Measurements from ENCODE around the gene BRIP1. TPM values are rescaled to one million over a fixed set of nuclear protein-coding genes. Genes with fewer than 3 reads are reported as not detected.

BRIP1 gene
- total RNA-seq, 2 experiments from 2014 or later, result 1.0 to 1.9 TPM

DNA sequence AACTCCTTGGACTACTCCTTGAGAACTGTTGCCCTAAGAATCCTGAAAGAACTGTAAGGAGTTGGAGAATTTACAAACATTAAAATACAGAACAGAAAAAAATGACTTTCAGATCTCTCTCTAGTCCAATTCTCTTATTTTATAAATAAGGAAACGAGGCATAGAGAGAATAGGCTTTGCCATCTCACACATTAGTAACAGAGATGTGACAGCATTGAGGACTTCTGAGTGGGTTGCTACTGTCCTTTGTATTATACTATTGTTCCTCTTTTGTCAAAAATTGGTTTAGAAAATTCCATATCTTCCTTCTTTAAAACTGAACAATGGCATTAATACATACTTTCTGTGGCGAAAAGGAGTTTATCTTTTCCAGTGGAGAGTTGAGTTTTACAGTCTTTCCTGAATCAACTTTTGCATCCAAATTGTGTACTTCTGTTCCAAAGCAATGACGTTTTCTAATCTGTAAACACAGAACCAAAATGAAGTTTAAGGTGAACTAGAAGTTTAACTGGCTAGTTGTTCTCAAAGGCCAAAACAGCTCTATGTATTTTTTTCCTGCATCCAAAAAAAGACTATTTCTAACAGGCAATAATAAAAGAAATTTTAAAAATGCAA, 16.5 kb downstream of the BRIP1 start:
- H3K36me3 Mint-ChIP-seq (ENCODE audit: low read depth), result no peaks in the 10 kb centered on the region
- no peak overlapping the region for H3K4me3 Mint-ChIP-seq
- Histone ChIP-seq H3K27me3 (ENCODE audit: control insufficient read depth in 1 of 2, insufficient read depth in 2 of 2, low read length in 2 of 2) (no peaks in the 10 kb centered on the region), H3K4me3 (ENCODE audit: low read length) (no peak overlapping the region), H3K4me1 (ENCODE audit: insufficient read depth, low read length) (no peaks in the 10 kb centered on the region), H3K27ac (ENCODE audit: low read depth in 1 of 2, low read length in 2 of 2) (no peak overlapping the region), H3K36me3 (ENCODE audit: insufficient read depth, low read length) (no peaks in the 10 kb centered on the region), H3K9me3 (ENCODE audit: control insufficient read depth in 1 of 2, insufficient read depth in 1 of 2, low read length in 2 of 2) (no peaks in the 10 kb centered on the region)
- DNase-seq, result no peak
- POLR2A ChIA-PET, result no interaction called here
- H3K27ac Mint-ChIP-seq, result no peak overlapping the region
- TF ChIP-seq, protein P1, sequence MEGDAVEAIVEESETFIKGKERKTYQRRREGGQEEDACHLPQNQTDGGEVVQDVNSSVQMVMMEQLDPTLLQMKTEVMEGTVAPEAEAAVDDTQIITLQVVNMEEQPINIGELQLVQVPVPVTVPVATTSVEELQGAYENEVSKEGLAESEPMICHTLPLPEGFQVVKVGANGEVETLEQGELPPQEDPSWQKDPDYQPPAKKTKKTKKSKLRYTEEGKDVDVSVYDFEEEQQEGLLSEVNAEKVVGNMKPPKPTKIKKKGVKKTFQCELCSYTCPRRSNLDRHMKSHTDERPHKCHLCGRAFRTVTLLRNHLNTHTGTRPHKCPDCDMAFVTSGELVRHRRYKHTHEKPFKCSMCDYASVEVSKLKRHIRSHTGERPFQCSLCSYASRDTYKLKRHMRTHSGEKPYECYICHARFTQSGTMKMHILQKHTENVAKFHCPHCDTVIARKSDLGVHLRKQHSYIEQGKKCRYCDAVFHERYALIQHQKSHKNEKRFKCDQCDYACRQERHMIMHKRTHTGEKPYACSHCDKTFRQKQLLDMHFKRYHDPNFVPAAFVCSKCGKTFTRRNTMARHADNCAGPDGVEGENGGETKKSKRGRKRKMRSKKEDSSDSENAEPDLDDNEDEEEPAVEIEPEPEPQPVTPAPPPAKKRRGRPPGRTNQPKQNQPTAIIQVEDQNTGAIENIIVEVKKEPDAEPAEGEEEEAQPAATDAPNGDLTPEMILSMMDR (IDR thresholded peaks at IDR 0.05), result no peak
- CTCF ChIA-PET, result no interaction called here
- ATAC-seq (ENCODE audit: poor library complexity), result no peak
- H3K27me3 Mint-ChIP-seq, result no peaks in the 10 kb centered on the region
- H3K9me3 Mint-ChIP-seq, result no peaks in the 10 kb centered on the region
- intact Hi-C loops (cut with DNase I, micrococcal nuclease), result no loop called here
- H3K4me1 Mint-ChIP-seq (ENCODE audit: low read depth), result no peaks in the 10 kb centered on the region

GRCh38 chr17:61846088-61846487, 17.2 kb downstream of the BRIP1 start:
- H3K27ac Mint-ChIP-seq, result no peak overlapping the region
- no peaks in the 10 kb centered on the region for H3K9me3 ChIP-seq (ENCODE audit: control insufficient read depth in 1 of 2, insufficient read depth in 1 of 2, low read length in 2 of 2)
- H3K4me3 Mint-ChIP-seq, result no peak overlapping the region
- intact Hi-C loops (cut with DNase I, micrococcal nuclease), result no loop called here
- H3K4me3 ChIP-seq (ENCODE audit: low read length), result no peak overlapping the region
- ATAC-seq (ENCODE audit: poor library complexity) (no peak), DNase-seq (no peak)
- no peaks in the 10 kb centered on the region for H3K36me3 Mint-ChIP-seq (ENCODE audit: low read depth)
- no peaks in the 10 kb centered on the region for H3K27me3 Mint-ChIP-seq
- TF ChIP-seq, protein P1 (IDR thresholded peaks at IDR 0.05), result no peak
- H3K4me1 Mint-ChIP-seq (ENCODE audit: low read depth), result no peaks in the 10 kb centered on the region
- no peak overlapping the region for H3K27ac ChIP-seq (ENCODE audit: low read depth in 1 of 2, low read length in 2 of 2)
- H3K9me3 Mint-ChIP-seq, result no peaks in the 10 kb centered on the region
- no peaks in the 10 kb centered on the region for H3K4me1 ChIP-seq (ENCODE audit: insufficient read depth, low read length)
- ChIA-PET POLR2A (no interaction called here), CTCF (no interaction called here)
- H3K27me3 ChIP-seq (ENCODE audit: control insufficient read depth in 1 of 2, insufficient read depth in 2 of 2, low read length in 2 of 2), result no peaks in the 10 kb centered on the region
- H3K36me3 ChIP-seq (ENCODE audit: insufficient read depth, low read length), result no peaks in the 10 kb centered on the region

DNA sequence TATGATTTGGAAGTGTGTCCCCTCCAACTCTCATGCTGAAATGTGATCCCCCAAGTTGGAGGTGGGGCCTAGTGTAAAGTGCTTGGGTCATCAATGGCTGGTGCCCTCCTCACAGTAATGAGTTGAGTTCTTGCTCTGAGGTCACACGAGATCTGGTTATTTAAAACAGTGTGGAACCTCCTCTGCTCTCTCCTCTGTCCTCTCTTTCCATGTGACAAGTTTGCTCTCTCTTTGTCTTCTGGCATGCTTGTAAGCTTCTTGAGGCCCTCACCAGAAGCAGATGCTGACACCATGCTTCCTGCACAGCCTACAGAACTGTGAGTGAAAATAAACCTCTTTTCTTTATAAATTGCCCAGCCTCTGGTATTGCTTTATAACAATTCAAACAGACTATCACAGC, 19.9 kb downstream of the BRIP1 start:
- DNase-seq, result no peak
- Histone ChIP-seq H3K9me3 (ENCODE audit: control insufficient read depth in 1 of 2, insufficient read depth in 1 of 2, low read length in 2 of 2) (no peaks in the 10 kb centered on the region), H3K27me3 (ENCODE audit: control insufficient read depth in 1 of 2, insufficient read depth in 2 of 2, low read length in 2 of 2) (no peaks in the 10 kb centered on the region), H3K27ac (ENCODE audit: low read depth in 1 of 2, low read length in 2 of 2) (no peak overlapping the region), H3K36me3 (ENCODE audit: insufficient read depth, low read length) (no peaks in the 10 kb centered on the region), H3K4me1 (ENCODE audit: insufficient read depth, low read length) (no peaks in the 10 kb centered on the region), H3K4me3 (ENCODE audit: low read length) (no peak overlapping the region)
- H3K27me3 Mint-ChIP-seq, result no peaks in the 10 kb centered on the region
- H3K4me1 Mint-ChIP-seq (ENCODE audit: low read depth), result no peaks in the 10 kb centered on the region
- TF ChIP-seq, protein P1 (IDR thresholded peaks at IDR 0.05), result no peak
- intact Hi-C loops (cut with DNase I, micrococcal nuclease), result no loop called here
- POLR2A ChIA-PET, result no interaction called here
- no peak for ATAC-seq (ENCODE audit: poor library complexity)
- H3K27ac Mint-ChIP-seq, result no peak overlapping the region
- no peak overlapping the region for H3K4me3 Mint-ChIP-seq
- CTCF ChIA-PET, result interaction anchor here (1.1 kb wide), 1 partner anchor 11 kb away, joined by 3 read pairs; no protein-coding TSS in a partner anchor
- H3K36me3 Mint-ChIP-seq (ENCODE audit: low read depth), result no peaks in the 10 kb centered on the region
- H3K9me3 Mint-ChIP-seq, result no peaks in the 10 kb centered on the region

Data from CD4-positive, alpha-beta T cell (primary cell).